Activated CD4-positive, alpha-beta T cell treated with anti-CD3 and anti-CD28 coated beads, Interleukin-2, amount 50 U/mL, for 1 hour (primary cell): ENCODE results near the gene TXLNB.
A peak's percentile ranks its signal among the peaks of the same experiment; 100 is the strongest.
"Not testable (repeated sequence)": the region's sequence is repeated elsewhere in the genome, so short reads cannot be mapped to it uniquely, and the experiment has no call there.

ENCODE experiments used
- DNase-seq: peaks from one replicate; pipeline ENCODE4 v3.0.0-alpha.2; 2020

The TXLNB gene

DNA sequence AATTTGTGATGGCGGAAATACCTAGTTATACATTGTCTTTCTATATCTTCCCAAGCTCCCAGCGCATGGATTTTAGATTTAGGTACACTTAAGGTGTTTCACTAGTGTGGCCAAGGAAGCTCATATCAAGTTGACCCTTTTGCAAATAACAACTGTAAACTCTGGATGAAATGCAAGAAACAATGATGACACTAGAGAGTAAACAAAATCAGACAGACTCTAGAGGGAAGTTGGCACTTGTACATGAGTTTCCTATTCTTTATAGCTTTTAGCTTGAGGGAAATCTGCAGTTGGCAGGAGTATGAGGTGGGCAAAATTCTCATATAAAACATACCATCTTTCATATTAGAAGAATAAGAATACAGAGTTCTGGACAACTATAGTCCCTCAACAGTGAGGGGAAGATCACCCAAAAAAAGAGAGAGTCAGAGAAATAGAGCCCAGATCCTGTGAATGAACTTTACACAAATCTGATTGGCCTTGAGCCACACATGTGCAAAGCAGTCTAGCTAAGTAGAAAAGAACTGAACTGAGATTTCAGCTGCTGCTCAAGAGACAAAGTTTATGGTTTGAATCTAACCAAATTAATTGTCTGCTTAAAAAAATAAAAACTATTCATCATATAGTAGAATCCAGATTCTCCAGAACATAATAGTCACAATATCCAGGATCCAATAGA lies 26.1 kb downstream of the TXLNB start:
- DNase-seq = no peak

DNA sequence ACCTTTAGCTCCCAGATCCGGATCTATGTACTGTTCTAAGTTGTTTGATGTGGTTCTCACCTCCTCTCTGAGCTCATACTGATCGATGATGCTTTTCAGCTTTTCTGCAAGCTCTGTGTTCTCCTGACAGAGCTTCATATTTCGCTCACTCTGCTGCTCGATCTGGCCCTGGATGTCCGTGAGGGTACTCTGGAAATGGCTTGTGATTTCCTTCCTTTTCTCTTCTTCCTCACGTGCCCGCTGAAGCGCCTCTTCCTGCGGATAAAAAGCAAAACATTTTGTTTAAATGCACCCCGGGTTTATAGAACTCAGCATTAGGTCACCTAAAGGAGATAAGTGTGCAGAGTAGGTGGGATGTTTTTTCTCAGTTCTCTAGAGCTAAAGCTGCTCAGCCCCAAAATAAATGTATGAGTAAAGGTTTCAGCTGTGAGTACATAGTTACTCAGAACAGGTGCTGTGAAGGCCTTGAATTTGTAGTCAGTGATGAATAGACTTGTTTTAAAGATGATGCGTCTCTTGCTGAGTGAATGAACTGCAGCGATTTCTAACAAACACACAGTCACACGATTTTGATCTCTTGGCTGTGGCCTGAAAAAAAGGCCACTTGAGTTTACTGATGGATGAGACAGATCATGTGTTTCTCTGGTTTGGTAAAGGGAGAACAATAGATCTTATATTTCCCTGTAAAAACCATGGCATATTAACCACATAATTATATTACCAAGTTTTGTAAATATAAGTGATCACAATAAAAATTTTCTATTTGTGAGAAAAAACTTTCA lies 29.1 kb downstream of the TXLNB start:
- DNase-seq = peak; percentile 5

DNA sequence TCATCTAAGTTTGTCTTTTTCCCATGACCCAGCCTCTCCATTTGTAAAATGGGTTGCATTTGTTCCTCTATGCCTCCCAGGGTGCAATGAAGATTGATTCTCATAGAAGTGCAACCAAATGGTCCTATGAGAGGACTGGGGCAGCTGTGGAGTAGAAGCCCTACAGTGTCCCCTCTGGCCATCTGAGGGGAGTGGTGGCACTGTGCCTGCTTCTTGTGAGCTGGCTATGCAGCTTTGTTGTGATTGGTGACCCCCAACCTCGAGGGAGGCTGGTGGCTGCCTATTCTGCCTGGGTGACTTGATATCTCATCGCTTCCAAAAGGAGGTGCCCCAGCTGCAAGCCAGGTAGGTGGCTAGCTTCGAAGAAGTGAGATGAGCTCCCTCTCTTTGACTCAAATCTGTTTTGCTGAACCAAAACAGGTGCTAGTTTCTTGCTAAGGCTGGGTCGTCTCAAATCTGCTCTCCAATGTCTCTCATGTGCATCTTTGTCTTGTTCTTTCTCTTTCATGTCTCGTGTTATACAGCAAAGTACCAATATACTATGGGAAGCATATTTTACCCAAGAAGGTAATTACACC lies 33.9 kb downstream of the TXLNB start:
- DNase-seq = no peak

DNA sequence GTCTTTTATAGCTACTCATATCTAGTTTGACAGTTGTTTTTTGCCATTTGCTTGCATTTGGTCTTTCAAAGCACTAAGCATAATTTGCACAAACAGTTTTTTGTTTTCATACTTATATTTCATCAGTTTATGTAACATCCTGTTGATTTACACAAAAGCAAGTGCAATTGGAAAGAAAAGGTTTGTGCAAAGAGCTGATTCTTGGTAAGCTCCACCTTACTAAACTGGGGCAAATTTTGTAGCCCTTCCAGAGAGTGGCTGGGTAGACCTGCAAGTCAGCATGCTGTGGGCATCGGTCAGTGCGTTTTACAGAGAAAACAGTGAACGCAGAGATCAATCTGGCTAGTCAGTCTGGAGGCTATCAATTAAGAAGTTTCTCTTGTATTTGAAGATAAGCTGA lies 34.5 kb downstream of the TXLNB start:
- DNase-seq = no peak

DNA sequence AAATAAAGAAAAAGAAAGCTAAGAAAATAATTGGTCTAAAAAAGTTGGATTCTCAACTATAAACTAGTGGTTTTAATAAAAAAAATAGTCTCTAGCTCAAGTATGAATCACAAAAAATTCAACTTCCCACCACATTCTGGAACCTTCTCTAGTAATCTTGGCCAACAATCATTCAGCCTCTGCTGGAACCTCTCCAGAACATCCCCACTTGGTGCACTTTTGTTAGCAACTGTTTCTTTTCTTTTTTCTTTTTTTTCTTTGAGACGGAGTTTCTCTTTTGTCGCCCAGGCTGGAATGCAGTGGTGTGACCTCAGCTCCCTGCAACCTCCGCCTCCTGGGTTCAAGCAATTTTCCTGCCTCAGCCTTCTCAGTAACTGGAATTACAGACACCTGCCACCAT lies 35.7 kb downstream of the TXLNB start:
- no peak for DNase-seq

DNA sequence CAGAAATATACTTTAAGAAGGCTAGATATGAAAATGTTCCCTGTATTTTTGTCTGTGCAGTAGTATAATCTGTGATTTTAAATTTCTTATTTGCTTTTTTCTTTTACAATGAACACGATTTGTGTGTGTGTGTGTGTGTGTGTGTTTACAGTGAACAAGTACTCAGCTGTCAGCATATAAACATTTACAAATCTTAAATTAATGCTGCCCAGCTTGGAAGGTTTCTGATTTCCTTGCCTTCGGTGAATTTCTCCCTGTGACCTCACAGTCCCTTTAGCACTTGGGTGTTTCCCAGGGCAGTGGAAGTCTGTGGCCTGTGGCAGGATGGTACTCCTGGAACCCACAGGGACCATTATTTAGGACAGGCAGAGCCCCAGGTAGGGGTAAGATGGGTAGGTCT lies 37.6 kb downstream of the TXLNB start:
- no peak for DNase-seq

DNA sequence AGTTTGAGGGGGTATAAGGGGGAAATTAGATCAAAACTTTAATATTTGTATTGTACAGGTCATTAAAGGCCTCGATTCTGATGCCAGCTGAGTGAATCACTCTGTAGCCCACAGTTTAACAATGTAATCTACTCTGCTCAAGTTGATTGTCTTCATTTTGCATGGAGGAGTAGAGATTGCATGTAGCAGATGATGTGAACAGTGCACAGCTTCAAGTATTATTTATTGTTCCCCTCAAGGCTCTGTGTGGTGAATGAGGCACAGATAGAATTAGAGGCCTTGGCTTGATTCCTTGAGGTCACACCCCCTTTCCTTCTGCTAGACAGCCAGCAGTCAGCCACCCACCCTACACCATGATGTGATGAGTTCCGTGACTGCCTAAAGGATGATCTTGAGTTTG lies 38.1 kb downstream of the TXLNB start:
- DNase-seq = no peak

DNA sequence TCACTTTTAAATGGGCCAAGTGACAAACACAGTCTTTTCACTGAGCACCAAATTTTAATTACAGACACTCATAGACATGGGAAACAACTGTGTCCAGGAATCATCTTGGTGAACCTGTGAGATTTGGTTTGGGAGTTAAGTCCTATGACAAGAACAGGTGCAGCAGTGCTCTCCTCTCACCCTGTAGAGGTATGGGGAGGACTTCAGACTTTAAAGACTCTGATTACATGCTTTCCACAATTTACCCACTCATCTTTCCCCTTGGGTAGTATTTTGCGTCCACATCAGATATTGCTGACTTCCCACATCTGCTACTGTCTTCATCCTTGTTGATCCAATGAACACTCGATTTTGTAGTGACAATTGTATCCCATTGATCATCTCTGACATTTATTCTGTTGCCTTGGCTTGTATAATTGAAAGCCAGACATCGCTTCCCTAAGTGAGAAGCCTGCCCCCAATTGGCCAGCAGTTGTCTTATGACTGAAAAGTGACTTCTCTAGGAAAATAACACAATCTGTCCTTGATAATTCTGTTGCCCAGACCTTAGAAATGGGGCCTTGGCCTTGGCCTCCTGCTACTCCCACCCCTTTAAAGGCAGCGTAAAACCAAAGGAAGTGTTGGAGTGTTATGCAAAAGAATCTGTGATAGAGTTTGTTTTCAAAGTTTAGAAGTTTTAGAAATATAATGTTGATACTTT lies 40.0 kb downstream of the TXLNB start:
- DNase-seq = no peak

DNA sequence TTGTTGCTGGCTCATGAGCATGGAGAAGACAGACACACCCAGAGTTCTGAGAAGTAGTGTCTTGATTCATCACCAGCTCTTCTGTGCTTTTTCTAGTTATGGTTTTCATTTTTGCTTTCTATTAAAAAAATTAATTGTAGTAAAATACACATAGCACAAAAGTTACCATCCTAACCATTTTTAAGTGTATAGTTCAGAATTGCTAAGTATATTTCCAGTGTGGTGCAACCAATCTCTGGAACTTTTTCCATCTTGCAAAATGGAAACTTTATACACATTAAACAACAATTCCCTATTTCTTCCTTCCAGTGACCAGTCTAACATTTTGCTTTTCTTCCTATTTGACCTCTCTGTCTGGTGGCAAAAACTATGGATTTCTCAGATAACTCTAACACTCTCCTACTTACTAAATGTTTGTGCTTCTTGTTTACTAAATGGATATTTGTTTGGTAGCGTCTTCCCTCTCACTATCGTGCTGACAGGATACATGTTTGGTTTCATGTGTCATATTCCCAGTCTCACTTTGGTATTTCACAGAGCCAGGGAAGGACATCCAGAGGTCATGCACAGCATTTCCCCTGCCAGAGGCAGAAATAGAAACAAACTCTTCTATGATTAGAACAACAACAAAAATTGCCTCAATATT lies 40.6 kb downstream of the TXLNB start:
- no peak for DNase-seq

DNA sequence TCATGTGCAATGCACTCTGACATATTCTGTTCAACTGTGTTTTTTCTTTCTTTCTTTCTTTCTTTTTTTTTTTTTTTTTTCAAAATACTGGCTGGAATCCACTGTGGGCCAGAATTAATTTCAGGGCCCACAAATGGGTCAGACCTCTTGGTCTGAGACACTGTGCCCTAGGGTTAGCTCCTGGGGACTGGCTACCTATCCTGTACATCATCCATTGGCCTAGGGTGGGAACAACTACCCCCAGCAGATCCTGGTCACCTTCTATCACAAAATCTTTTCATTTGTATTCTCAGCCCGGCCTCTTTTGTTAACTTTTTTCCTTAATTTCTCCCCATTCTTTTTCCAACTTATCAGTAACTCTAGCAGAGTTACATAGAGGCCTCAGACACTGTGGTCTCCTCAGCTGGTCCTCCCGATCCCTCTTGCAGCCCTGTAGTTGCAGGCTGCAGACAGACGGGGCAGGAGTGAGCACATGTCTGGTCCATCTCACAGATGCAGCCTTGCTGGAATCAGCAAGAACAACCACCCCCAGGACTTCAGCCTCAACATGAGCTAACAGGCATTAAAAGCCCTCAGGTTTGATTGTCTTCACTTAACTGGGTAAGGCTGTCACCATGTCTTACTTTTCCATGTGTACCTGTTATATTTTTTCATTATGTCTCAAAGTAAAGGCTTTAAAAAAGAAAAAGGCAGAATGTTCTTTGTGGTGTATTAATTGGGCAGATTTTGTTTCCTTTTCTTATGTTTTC lies 41.3 kb downstream of the TXLNB start:
- DNase-seq = peak; percentile 55

DNA sequence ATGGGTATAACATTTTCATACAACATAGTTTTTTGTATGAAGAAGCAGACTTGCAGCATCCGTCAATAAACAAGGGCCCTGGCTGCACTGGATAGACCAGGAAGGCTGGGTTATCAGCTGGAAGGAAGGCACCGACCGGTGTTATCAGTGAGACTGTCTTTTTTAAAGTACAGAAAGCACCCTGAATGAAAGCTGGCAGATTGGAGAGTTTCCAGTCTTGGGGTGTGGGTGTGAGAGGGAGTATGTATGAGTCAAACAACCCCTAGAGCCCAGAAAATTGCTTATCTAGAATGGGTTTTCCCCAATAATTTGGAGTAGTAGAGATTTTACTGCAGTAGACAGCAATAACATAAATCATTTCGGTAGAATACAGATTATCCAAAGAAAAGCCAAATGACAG lies 42.4 kb downstream of the TXLNB start:
- DNase-seq = no peak

DNA sequence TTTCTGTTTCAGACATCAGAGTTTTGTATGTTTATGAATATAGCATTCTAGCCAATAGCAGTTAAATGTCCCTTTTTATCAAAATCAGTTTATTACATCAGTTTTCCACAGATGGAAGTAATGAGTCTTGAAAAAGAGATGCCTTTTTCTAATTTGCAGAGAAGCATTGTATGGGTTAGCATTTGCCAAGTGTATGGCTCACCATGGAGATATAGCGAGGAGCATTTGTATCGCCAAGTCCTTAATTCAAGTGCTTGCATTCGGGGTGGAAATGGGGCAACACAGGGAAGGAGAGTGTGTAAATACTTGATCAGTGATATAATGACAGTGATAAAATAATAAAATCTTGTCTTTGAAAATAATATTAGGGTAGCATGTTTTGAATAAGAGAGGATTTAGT lies 42.9 kb downstream of the TXLNB start:
- no peak for DNase-seq

DNA sequence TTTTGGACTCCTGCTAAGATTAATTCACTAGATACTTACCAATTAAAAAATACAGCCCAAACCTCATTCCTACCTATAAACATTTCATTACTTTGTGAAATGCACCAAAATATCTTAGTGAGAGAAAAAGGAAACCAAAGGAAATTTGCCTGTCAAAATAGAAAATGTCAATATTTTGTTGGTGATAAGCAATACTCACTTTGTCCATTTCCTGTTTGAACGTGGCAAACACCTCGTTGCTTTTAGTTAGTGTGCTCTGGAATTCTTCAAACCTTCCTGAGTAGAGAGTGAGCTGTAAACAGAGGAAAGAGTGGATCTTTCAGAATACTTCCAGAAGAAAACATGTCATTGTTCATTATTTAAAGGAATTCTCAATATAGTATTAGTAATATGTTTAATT lies 44.2 kb downstream of the TXLNB start:
- DNase-seq = no peak

DNA sequence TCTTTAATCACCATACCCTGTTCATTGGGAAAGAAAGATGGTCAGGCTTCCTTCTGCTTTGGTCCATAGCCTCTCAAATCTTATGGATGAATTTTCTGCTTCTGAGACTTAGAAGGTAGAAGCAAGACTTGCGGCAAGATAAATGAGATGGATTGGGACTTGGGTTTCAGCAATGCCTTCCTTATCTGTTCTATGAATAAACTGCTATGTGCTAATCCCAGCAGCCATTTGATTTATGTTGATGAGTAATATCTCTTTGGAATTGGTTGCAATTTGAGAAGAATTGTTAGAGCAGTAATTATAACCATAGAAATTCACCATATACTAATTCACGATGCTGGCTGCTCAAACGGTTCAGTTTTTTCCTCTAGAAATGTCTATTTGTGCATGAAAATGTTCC lies 48.3 kb downstream of the TXLNB start:
- DNase-seq = no peak

DNA sequence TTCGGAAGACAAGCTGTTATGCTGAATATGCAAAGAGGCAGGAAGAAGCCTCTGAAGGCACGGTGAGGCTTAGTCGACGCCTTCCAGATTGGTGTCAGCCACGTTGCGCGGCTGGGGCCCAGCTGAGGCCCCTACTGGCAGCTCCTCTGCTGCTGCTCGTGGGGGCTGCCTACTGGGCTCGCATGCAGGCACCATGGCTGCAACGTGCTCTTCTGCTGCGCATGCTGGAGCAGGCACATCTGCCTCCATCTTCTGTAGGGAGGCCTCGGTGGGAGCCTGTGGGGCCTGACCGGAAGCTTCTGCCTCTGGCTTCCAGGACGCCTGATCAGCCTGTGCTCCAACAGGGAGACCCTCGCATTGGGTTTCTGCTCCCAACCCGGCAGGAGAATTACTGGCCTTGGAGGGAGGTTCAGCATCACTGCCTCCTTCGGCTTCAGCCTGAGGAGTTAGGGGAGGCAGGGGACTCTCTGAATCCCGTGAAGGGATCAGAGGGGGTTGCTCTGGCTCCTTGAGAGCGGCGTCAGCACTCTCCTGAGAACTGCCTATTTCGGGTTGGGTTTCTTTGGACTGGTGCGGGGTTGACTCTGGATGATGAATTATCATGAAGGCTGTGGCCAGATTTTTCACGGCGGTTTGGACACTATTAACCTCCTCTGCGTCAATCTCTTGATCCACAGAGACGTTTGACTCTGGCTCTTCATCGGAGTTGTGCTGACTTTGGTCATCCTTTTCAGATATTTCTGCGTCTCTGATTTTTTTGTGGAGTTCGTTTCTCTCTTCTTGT lies 49.1 kb downstream of the TXLNB start:
- DNase-seq = no peak

DNA sequence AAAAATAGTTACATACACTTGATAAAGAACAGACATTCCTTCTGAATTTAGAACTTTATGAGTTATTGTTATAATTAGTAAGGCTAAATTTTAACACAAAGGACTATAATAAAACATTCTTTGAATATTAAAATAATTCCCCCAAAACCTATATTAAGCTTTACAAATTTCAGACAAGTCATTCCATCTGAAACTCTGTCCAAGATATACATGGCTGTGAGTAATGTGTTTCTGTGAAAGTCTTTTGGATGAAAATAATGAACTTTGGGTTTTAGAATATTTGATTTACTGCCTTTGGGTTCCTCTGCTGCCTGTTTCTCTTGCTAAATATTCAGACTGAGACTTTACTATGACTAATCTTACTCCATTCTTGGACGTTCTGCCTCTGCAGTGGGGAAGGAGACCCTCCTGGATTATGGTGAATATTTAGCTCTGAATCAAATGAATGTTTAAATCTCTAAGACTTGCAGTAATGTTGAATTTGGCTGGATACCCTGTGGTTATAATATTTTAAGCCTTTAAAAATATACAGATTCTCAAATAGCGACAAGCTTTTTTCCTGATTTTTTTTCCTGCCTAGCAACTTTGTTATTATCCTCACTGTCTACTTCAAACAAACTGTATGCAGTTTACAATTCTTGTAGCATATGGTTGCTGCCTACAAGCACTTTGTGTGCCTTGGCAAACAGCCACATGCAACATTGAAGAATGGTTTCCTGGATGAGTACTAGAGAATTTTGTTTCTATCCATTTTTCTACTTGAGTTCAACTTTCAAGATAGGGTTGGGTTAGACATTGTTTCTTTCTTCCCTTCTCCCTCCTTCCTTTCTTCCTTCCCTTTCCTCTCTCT lies 51.4 kb downstream of the TXLNB start:
- DNase-seq = no peak

DNA sequence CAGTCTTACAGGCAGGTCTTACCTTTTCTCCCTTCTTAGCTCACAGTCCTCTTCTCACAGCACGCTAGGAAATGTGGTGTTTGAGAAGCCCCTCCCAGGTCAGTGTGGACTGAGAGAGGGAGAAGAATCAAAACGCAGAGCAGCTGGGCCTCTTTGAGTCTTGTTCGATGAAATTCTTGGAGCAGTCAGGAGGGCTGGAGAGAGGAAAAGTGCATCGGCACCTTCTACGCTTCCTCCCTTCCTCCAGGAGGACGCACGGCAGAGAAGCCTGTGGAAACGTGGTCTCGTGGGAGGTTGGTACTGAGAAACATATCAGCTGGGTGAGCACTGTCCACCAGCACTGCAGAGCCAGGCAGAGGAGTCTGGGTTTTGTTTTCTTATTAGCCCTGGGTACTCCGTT lies 52.7 kb downstream of the TXLNB start:
- DNase-seq = no peak

DNA sequence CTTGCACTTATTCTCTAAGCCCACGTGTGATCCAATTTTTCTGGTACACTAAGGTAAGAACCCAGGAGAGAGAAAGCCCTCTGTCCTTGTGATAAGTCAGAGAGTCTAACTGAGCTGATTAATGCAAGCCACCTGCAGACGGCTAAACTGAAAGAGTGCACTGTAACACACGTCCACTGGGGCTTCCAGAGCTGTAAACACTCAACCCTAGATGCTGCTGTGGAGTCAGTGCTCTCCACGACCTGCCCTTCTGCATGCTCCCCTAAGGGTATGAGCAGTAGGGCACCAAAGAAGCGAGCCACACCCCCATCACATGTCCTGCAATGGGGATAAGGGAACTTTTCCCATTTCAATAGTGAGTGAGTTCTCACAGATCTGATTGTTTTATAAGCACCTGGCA lies 55.7 kb downstream of the TXLNB start:
- no peak for DNase-seq

DNA sequence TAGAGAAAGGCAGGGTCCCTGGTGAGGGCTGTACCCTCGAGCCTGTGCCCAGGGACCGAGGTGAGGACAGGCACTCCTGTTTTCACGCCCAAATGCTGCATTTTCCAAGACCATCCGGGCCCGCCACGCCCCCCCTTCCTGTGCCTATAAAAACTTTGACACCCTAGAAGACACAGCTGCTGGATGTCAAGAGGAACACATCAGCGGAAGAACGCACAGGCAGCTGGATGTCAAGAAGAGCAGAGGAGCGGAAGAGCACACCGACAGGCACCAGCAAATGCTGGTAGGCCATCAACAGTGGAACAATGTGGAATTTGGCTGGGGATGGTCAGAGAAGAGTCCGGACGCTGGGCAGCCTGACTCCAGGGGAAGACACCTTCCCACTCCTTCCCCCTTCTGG lies 56.1 kb downstream of the TXLNB start:
- DNase-seq = no peak

DNA sequence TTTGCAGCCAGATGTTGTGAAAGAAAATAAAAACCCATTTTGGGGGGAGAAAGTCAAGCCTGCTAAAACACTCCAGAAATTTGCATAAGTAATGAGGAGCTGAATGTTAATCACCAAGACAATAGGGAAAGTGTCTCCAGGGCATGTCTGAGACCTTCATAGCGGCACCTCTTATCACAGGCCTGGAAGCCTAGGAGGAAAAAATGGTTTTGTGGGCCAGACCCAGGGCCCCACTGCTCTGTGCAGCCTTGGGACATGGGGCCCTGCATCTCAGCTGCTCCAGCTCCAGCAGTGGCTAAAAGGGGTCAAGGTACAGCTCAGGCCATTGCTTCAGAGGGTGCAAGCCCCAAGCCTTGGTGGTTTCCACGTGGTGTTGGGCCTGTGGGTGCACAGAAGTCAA lies 57.6 kb downstream of the TXLNB start:
- DNase-seq = not testable (repeated sequence)

DNA sequence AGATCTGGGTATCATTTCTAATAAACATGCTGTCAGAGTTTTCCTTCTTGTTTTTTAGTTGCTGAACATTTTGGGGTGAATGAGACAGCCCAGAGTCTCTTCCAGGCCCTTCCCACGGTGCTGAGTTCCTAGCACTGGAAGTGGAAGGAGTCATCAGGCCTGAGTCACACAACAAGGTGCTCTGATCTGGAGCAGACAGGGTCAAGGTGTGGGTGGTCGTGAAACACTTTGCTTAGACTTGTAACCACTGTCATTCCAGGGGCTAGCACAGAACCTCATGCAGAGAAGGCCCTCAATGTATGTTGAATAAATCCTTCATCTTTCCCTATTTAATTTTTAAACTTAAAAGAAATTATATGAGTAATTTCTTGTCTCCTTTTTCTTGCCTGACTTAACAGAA lies 60.6 kb downstream of the TXLNB start:
- no peak for DNase-seq
